Esophagus squamous epithelium (tissue), 4 donors: ENCODE measurements around the gene RANGAP1.
A peak's percentile ranks its signal among the peaks of the same experiment; 100 is the strongest.

Source experiments
- POLR2A ChIP-seq, 4 donors: fragments of 450-650 bp; IDR thresholded peaks; one replicate each; pipeline ENCODE4 v1.6.1; 2017; ENCODE audit warnings: antibody characterized with exemption in 4 of 4, mild to moderate bottlenecking in 4 of 4, moderate library complexity in 3 of 4
- TF ChIP-seq, protein P1 (sequence below), 6 experiments: fragments of 450-650 bp in 4 of 6; fragments of 200-600 bp in 2 of 6; sonication (generic) in 2 of 6; IDR thresholded peaks; one replicate each; pipeline ENCODE4 v1.5.1; 2016 to 2019; ENCODE audit warnings: antibody characterized with exemption in 6 of 6, mild to moderate bottlenecking in 4 of 6, moderate library complexity in 4 of 6

DNA sequence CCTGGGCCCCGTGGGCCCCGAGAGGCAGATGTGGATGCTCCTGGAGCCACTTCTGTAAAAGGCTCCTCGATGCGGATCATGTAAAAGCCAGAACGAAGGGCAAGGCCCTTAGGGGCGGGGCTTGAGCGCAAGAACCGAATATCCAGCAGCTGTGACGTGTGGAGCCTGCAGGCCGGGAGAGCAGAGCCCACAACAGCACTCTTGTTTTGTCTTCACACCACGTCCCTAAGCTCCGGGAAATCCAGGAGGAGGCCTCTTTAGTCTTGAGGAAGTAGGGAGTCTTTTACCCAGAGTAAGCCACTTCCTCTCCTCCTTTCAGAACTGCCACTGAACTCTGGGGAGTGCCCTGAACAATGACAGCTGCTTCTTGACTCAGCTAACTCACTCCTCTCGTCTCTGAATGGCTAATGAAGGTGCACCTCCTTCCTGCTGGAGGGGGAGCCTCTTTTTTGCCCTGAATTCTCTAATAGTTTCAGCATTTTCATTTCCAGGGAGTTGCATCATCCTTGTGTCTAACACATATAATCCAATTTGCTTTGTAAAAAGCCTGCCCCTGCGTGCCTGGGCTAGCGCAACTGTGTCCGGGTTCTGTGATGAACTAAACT, 68.3 kb downstream of the RANGAP1 start:
- TF ChIP-seq, protein P1, sequence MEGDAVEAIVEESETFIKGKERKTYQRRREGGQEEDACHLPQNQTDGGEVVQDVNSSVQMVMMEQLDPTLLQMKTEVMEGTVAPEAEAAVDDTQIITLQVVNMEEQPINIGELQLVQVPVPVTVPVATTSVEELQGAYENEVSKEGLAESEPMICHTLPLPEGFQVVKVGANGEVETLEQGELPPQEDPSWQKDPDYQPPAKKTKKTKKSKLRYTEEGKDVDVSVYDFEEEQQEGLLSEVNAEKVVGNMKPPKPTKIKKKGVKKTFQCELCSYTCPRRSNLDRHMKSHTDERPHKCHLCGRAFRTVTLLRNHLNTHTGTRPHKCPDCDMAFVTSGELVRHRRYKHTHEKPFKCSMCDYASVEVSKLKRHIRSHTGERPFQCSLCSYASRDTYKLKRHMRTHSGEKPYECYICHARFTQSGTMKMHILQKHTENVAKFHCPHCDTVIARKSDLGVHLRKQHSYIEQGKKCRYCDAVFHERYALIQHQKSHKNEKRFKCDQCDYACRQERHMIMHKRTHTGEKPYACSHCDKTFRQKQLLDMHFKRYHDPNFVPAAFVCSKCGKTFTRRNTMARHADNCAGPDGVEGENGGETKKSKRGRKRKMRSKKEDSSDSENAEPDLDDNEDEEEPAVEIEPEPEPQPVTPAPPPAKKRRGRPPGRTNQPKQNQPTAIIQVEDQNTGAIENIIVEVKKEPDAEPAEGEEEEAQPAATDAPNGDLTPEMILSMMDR (IDR thresholded peaks at IDR 0.05) = peak in 1 of 6 experiments; percentile 5
- peak in 2 of 4 donors; percentile 32 to 37 for TF ChIP-seq POLR2A (IDR thresholded peaks at IDR 0.05)
